ENCODE measurements around the gene HIPK2. TPM values are rescaled to one million over a fixed set of nuclear protein-coding genes. Genes with fewer than 3 reads are reported as not detected.

Gene HIPK2
- total RNA-seq, 1 donor from 2014 or later: 44.0 TPM

DNA sequence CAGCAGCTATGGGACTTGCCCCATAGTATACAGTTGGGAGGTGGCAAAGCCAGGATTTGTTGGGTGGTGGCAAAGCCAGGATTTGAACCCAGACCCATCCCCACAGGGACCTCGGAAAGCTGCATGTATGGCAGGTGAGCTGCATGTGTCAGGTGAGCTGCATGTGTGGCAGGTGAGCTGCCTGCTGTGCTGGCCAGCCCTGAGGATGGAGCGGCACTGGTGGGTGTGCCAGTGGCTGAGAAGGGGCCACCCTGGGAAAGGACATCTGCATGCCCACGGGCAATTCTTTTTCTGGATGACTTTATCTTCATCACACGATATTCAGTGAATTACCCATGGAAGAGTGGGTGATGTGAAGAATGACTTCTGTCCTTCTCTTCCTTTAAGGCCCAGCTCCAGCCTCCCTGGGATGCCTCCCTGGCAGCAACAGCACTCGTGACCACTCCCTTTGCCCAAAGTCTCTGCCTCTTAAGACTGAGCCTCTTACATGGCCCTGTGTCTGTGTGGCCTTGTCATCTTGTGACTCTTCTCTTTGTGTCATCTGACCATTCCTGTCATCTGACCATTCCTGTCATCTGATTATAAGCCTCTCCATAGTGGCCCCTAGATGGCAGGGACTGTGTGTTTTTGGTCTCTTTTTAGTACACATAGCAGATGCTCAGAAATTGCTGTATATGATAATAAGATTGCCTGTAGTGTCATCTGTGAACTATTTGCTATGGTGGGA lies 229.3 kb downstream of the HIPK2 start:
- Histone ChIP-seq H3K36me3 (ENCODE audit: control insufficient read depth, insufficient read depth, low read length) (no peaks in the 10 kb centered on the region), H3K27me3 (ENCODE audit: control insufficient read depth, insufficient read depth, low read length) (peaks cover 2% of the 10 kb centered on the region)
- TF ChIP-seq, protein P1, sequence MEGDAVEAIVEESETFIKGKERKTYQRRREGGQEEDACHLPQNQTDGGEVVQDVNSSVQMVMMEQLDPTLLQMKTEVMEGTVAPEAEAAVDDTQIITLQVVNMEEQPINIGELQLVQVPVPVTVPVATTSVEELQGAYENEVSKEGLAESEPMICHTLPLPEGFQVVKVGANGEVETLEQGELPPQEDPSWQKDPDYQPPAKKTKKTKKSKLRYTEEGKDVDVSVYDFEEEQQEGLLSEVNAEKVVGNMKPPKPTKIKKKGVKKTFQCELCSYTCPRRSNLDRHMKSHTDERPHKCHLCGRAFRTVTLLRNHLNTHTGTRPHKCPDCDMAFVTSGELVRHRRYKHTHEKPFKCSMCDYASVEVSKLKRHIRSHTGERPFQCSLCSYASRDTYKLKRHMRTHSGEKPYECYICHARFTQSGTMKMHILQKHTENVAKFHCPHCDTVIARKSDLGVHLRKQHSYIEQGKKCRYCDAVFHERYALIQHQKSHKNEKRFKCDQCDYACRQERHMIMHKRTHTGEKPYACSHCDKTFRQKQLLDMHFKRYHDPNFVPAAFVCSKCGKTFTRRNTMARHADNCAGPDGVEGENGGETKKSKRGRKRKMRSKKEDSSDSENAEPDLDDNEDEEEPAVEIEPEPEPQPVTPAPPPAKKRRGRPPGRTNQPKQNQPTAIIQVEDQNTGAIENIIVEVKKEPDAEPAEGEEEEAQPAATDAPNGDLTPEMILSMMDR (IDR thresholded peaks at IDR 0.05; ENCODE audit: insufficient read depth, low read length, poor library complexity, severe bottlenecking): no peak

DNA sequence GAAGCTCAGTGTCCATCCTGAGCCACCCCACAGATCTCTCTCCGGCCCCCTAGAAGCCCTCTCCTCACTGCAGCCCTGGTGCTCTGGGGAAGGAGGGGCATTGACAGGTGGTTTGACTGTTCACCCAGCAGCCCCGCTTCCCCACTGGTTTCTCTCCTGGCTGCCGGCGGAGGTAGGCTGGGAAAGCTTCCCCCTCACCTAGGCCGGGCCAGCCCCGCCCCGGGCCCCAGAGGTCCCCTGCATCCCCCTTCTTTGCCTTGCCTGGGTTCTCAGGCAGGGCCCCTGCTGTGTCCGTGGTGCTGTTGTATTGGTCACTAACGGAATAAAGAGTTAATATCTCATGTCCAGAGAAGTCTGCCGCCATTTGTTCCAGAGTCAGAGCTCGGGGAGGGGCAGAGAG lies 233.2 kb downstream of the HIPK2 start:
- H3K27me3 ChIP-seq (ENCODE audit: control insufficient read depth, insufficient read depth, low read length): peaks cover 22% of the 10 kb centered on the region
- H3K36me3 ChIP-seq (ENCODE audit: control insufficient read depth, insufficient read depth, low read length): no peaks in the 10 kb centered on the region
- no peak overlapping the region for H3K4me3 ChIP-seq (ENCODE audit: low read depth, low read length)
- TF ChIP-seq, protein P1 (IDR thresholded peaks at IDR 0.05; ENCODE audit: insufficient read depth, low read length, poor library complexity, severe bottlenecking): no peak
- no peak for DNase-seq (ENCODE audit: low read depth)

More for the DNA sequence above, 229.3 kb downstream of the HIPK2 start:
- no peak overlapping the region for H3K4me3 ChIP-seq (ENCODE audit: low read depth, low read length)
- DNase-seq (ENCODE audit: low read depth): no peak

DNA sequence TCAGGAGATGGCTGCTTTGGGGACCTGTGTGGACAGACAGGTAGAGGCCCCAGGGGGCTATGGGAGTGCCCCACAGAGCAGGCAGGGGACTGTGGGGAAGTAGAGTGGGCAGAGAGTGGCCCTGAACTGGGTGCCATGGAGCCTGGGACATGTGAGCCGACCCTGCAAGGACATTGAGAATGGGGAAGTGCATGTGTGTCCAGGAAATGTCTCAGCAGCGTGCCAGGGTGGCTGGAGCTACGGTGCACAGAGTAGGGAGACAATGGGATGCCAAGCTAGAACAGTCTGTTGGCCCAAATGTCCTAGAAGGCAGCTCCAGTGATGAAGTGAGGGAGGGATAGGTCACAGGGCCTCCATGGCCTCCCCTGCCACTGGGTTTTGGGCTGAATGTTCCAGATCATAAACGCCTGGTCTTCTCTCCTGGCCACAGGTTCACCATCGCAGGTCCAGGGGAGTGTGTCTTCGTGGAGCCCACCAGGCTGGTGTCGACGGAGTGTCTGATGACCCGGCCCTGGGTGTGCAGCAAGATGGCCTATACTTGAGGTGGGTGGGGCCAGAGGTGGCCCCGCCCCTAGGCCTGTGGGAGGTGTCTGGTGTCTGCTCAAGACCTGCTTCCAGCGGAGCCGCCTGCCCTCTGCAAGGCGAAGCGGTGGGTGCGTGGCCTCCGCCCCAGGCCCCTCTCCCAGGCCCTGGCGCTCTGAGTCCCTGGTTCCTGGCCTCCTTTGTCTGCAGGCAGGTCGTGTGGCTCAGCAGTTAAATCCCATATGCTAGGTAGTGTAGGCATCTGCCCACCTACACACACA lies 233.8 kb downstream of the HIPK2 start:
- Histone ChIP-seq H3K4me3 (ENCODE audit: low read depth, low read length) (no peak overlapping the region), H3K36me3 (ENCODE audit: control insufficient read depth, insufficient read depth, low read length) (no peaks in the 10 kb centered on the region), H3K27me3 (ENCODE audit: control insufficient read depth, insufficient read depth, low read length) (peaks cover 24% of the 10 kb centered on the region)
- TF ChIP-seq, protein P1 (IDR thresholded peaks at IDR 0.05; ENCODE audit: insufficient read depth, low read length, poor library complexity, severe bottlenecking): no peak
- no peak for DNase-seq (ENCODE audit: low read depth)

DNA sequence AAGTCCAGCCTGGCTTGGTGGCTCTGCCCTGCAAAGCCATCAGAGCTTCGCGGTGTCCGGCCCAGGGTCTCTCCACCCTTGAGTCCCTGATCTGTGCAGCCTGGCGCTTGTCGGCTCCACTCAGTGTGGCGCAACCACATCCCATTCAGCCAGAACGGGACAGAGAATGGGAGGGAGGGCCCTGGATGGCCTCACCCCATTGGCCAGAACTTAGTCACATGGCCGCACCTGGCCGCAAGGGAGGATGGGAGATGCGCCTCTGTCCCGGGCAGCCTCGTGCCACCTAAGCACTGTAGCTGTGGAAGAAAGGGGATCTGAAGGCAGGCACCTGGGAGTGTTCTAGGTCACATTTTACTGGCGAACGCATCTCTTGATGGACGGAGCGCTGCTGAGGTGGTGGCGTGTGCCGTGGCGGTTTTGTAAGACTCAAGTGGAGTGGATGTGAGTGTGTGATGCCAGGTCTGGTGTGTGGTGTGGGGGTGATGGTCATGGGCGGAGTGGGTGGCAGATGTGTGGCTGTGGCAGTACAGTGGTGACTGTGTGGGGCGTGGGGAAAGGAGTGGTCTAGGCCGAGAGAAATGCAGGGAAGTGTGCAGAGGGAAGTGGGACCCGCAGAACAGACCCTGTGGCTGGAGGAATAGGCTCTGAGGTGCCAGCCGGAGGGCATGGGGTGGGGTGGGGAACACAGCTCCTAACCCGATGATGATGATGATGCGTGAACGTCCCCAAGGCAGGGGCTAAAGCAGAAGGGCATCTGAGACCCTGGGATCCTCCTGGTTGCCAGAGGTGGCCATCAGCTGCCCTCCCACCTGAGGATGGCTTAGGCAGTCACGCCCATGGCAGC lies 235.3 kb downstream of the HIPK2 start:
- Histone ChIP-seq H3K27me3 (ENCODE audit: control insufficient read depth, insufficient read depth, low read length) (peaks cover 24% of the 10 kb centered on the region), H3K36me3 (ENCODE audit: control insufficient read depth, insufficient read depth, low read length) (no peaks in the 10 kb centered on the region), H3K4me3 (ENCODE audit: low read depth, low read length) (no peak overlapping the region)
- no peak for DNase-seq (ENCODE audit: low read depth)
- TF ChIP-seq, protein P1 (IDR thresholded peaks at IDR 0.05; ENCODE audit: insufficient read depth, low read length, poor library complexity, severe bottlenecking): no peak

DNA sequence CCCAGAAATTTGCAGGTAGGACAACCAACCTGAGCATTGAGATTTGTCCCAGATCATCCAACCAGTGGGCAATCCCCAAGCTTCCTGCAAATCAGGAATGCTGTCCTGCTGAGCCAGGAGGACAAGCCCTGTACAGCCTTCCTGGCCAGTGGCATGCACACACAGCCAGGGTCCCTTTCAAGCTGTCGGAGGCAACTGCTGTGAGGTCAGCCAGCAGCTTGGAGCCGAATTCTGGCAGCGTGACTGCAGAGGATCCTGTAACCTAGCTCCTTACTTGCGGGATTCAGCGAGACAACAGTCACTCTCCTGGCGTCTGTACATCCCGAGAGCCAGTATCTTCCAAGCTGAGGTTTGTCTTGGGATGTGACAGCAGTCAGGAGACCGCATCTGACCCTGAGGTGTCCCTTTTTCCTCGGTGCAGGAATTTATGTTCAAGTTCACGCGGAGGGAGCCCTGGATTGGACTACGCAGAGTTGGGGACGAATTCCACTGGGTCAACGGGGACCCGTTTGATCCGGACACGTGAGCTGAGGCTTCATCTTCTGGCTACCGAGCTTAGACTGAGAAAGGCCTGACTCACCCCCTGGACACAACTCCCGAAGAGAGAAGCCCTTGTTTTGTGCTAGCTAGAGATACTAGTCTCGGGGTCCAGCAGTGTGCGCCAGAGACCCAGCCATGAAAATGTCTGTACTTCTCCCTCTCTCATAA lies 236.0 kb downstream of the HIPK2 start:
- H3K27me3 ChIP-seq (ENCODE audit: control insufficient read depth, insufficient read depth, low read length): peaks cover 24% of the 10 kb centered on the region
- no peak for DNase-seq (ENCODE audit: low read depth)
- H3K4me3 ChIP-seq (ENCODE audit: low read depth, low read length): no peak overlapping the region
- H3K36me3 ChIP-seq (ENCODE audit: control insufficient read depth, insufficient read depth, low read length): no peaks in the 10 kb centered on the region
- TF ChIP-seq, protein P1 (IDR thresholded peaks at IDR 0.05; ENCODE audit: insufficient read depth, low read length, poor library complexity, severe bottlenecking): no peak

Data from kidney epithelial cell (primary cell).